Measurements from ENCODE around the gene KIAA1328. TPM values are rescaled to one million over a fixed set of nuclear protein-coding genes. Genes with fewer than 3 reads are reported as not detected.

KIAA1328 gene
- total RNA-seq, 6 experiments from 2014 or later: 2.7 to 3.3 (median 3.0) TPM

- no peak for TF ChIP-seq CTCF (IDR thresholded peaks at IDR 0.05)
- Mint-ChIP-seq H3K9me3 (no peaks in the 10 kb centered on the region), H3K27me3 (ENCODE audit: insufficient read depth) (peaks cover 1% of the 10 kb centered on the region; the same call in 1 of the 2 replicates), H3K36me3 (ENCODE audit: low read depth) (peaks cover 15% of the 10 kb centered on the region), H3K27ac (peak overlapping the region; percentile 53; the same call in 1 of the 2 replicates), H3K4me3 (no peak overlapping the region; the same call in 1 of the 2 replicates), H3K4me1 (ENCODE audit: low read depth) (peaks cover 64% of the 10 kb centered on the region)
- no peak for DNase-seq
Measured at GRCh38 chr18:36811430-36811829, 17.5 kb upstream of the KIAA1328 start.

GRCh38 chr18:36811955-36812354, 17.0 kb upstream of the KIAA1328 start:
- H3K4me3 Mint-ChIP-seq: no peak overlapping the region; the same call in 1 of the 2 replicates
- peak; percentile 8 for DNase-seq
- H3K27me3 Mint-ChIP-seq (ENCODE audit: insufficient read depth): peaks cover 1% of the 10 kb centered on the region; the same call in 1 of the 2 replicates
- H3K4me1 Mint-ChIP-seq (ENCODE audit: low read depth): peaks cover 63% of the 10 kb centered on the region
- peak overlapping the region; percentile 53 for H3K27ac Mint-ChIP-seq
- no peak for TF ChIP-seq CTCF (IDR thresholded peaks at IDR 0.05)
- peaks cover 13% of the 10 kb centered on the region for H3K36me3 Mint-ChIP-seq (ENCODE audit: low read depth)
- no peaks in the 10 kb centered on the region for H3K9me3 Mint-ChIP-seq

GRCh38 chr18:36812678-36813077, 16.2 kb upstream of the KIAA1328 start:
- H3K4me3 Mint-ChIP-seq: no peak overlapping the region
- no peak for TF ChIP-seq CTCF (IDR thresholded peaks at IDR 0.05)
- H3K9me3 Mint-ChIP-seq: no peaks in the 10 kb centered on the region
- no peak overlapping the region; the same call in 1 of the 2 replicates for H3K27ac Mint-ChIP-seq
- H3K36me3 Mint-ChIP-seq (ENCODE audit: low read depth): peaks cover 6% of the 10 kb centered on the region
- peaks cover 56% of the 10 kb centered on the region for H3K4me1 Mint-ChIP-seq (ENCODE audit: low read depth)
- DNase-seq: no peak
- H3K27me3 Mint-ChIP-seq (ENCODE audit: insufficient read depth): peaks cover 1% of the 10 kb centered on the region; the same call in 1 of the 2 replicates

GRCh38 chr18:36813101-36813775, 15.7 kb upstream of the KIAA1328 start:
- peaks cover 50% of the 10 kb centered on the region for H3K4me1 Mint-ChIP-seq (ENCODE audit: low read depth)
- H3K4me3 Mint-ChIP-seq: no peak overlapping the region
- H3K36me3 Mint-ChIP-seq (ENCODE audit: low read depth): peaks cover under 1% of the 10 kb centered on the region; the same call in 1 of the 2 replicates
- H3K9me3 Mint-ChIP-seq: no peaks in the 10 kb centered on the region
- no peak overlapping the region for H3K27ac Mint-ChIP-seq
- no peak for TF ChIP-seq CTCF (IDR thresholded peaks at IDR 0.05)
- H3K27me3 Mint-ChIP-seq (ENCODE audit: insufficient read depth): peaks cover 1% of the 10 kb centered on the region; the same call in 1 of the 2 replicates
- DNase-seq: no peak

GRCh38 chr18:36813824-36814223, 15.1 kb upstream of the KIAA1328 start:
- H3K36me3 Mint-ChIP-seq (ENCODE audit: low read depth): no peaks in the 10 kb centered on the region
- no peak overlapping the region for H3K27ac Mint-ChIP-seq
- no peak for DNase-seq
- peaks cover 1% of the 10 kb centered on the region; the same call in 1 of the 2 replicates for H3K27me3 Mint-ChIP-seq (ENCODE audit: insufficient read depth)
- H3K4me3 Mint-ChIP-seq: no peak overlapping the region
- H3K4me1 Mint-ChIP-seq (ENCODE audit: low read depth): peaks cover 45% of the 10 kb centered on the region
- no peak for TF ChIP-seq CTCF (IDR thresholded peaks at IDR 0.05)
- H3K9me3 Mint-ChIP-seq: no peaks in the 10 kb centered on the region
